HUES48 (cell line): ENCODE results near the gene KRT33B.
"Not testable (repeated sequence)": the region's sequence is repeated elsewhere in the genome, so short reads cannot be mapped to it uniquely, and the experiment has no call there.

ENCODE experiments used
- H3K27ac ChIP-seq: one replicate; pipeline ENCODE4 v1.7.0; 2013; ENCODE audit warnings: low read depth, low read length, inconsistent platforms
- H3K27me3 ChIP-seq: 2 replicates; pipeline ENCODE4 v1.6.1; 2013; ENCODE audit warnings: mild to moderate bottlenecking, low read length; ENCODE audit not compliant: control insufficient read depth, insufficient read depth
- H3K36me3 ChIP-seq: 2 replicates; pipeline ENCODE4 v1.6.1; 2013; ENCODE audit warnings: low read length; ENCODE audit not compliant: control insufficient read depth, insufficient read depth
- H3K4me1 ChIP-seq: 2 replicates; pipeline ENCODE4 v1.6.1; 2013; ENCODE audit warnings: mild to moderate bottlenecking, low read length; ENCODE audit not compliant: control insufficient read depth, insufficient read depth
- H3K4me3 ChIP-seq: 2 replicates; pipeline ENCODE4 v1.5.1; 2013; ENCODE audit warnings: mild to moderate bottlenecking, low read depth, low read length
- H3K9ac ChIP-seq: 2 replicates; pipeline ENCODE4 v1.6.1; 2013; ENCODE audit warnings: mild to moderate bottlenecking, low read depth, low read length, moderate library complexity
- H3K9me3 ChIP-seq: 2 replicates; pipeline ENCODE4 v1.6.1; 2013; ENCODE audit warnings: low read length; ENCODE audit not compliant: control insufficient read depth, insufficient read depth

KRT33B gene

GRCh38 chr17:41367426-41368075 is 2.1 kb downstream of the KRT33B start:
- no peaks in the 10 kb centered on the region for H3K9me3 ChIP-seq
- no peaks in the 10 kb centered on the region for H3K4me1 ChIP-seq
- no peak overlapping the region for H3K4me3 ChIP-seq
- no peak overlapping the region for H3K9ac ChIP-seq
- H3K27ac ChIP-seq: no peak overlapping the region
- no peaks in the 10 kb centered on the region for H3K36me3 ChIP-seq
- no peaks in the 10 kb centered on the region for H3K27me3 ChIP-seq

- no peak overlapping the region for H3K27ac ChIP-seq
- no peaks in the 10 kb centered on the region for H3K4me1 ChIP-seq
- no peak overlapping the region for H3K4me3 ChIP-seq
- no peak overlapping the region for H3K9ac ChIP-seq
- peaks cover 3% of the 10 kb centered on the region; the same call in 1 of the 2 replicates for H3K9me3 ChIP-seq
- H3K27me3 ChIP-seq: no peaks in the 10 kb centered on the region
- no peaks in the 10 kb centered on the region for H3K36me3 ChIP-seq
Observed at GRCh38 chr17:41366070-41366469, 3.5 kb downstream of the KRT33B start.

GRCh38 chr17:41363881-41364280 is 5.7 kb downstream of the KRT33B start:
- no peaks in the 10 kb centered on the region for H3K36me3 ChIP-seq
- no peaks in the 10 kb centered on the region for H3K4me1 ChIP-seq
- H3K9ac ChIP-seq: no peak overlapping the region
- no peak overlapping the region for H3K4me3 ChIP-seq
- H3K9me3 ChIP-seq: peaks cover 3% of the 10 kb centered on the region; the same call in 1 of the 2 replicates
- H3K27ac ChIP-seq: no peak overlapping the region
- H3K27me3 ChIP-seq: no peaks in the 10 kb centered on the region

- Histone ChIP-seq H3K9ac (no peak overlapping the region), H3K9me3 (peaks cover 3% of the 10 kb centered on the region; the same call in 1 of the 2 replicates), H3K36me3 (no peaks in the 10 kb centered on the region), H3K27me3 (no peaks in the 10 kb centered on the region), H3K4me3 (no peak overlapping the region), H3K27ac (no peak overlapping the region), H3K4me1 (no peaks in the 10 kb centered on the region)
Observed at GRCh38 chr17:41360296-41360995, 9.2 kb downstream of the KRT33B start.

DNA sequence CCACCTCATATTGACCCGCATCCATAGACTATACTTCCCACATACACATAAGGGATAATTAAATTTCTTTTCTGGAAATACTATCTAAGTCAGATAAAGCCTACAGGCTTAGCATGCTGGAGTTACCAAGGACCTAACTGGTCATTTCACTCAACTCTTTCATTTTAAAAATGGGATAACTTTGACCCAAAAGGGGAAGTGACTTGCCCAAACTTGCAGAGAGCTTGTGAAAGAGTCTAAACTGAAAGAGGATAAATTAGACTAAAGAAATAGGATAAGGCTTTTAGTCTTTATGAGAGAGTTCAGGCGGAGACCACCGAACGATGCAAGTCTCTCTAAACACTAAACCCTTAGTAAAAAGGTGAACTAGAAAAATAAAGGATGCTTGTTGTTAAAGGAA is 15.1 kb downstream of the KRT33B start:
- Histone ChIP-seq H3K36me3 (no peaks in the 10 kb centered on the region), H3K9me3 (no peaks in the 10 kb centered on the region), H3K4me1 (no peaks in the 10 kb centered on the region), H3K27me3 (no peaks in the 10 kb centered on the region), H3K27ac (no peak overlapping the region), H3K9ac (no peak overlapping the region), H3K4me3 (no peak overlapping the region)

GRCh38 chr17:41352597-41353366 is 16.8 kb downstream of the KRT33B start:
- H3K36me3 ChIP-seq: no peaks in the 10 kb centered on the region
- no peaks in the 10 kb centered on the region for H3K27me3 ChIP-seq
- no peaks in the 10 kb centered on the region for H3K4me1 ChIP-seq
- H3K9ac ChIP-seq: no peak overlapping the region
- H3K9me3 ChIP-seq: no peaks in the 10 kb centered on the region
- no peak overlapping the region for H3K27ac ChIP-seq
- H3K4me3 ChIP-seq: no peak overlapping the region

GRCh38 chr17:41351177-41351576 is 18.4 kb downstream of the KRT33B start:
- no peak overlapping the region for H3K9ac ChIP-seq
- H3K36me3 ChIP-seq: no peaks in the 10 kb centered on the region
- no peaks in the 10 kb centered on the region for H3K4me1 ChIP-seq
- H3K27ac ChIP-seq: no peak overlapping the region
- no peak overlapping the region for H3K4me3 ChIP-seq
- H3K9me3 ChIP-seq: no peaks in the 10 kb centered on the region
- H3K27me3 ChIP-seq: no peaks in the 10 kb centered on the region

DNA sequence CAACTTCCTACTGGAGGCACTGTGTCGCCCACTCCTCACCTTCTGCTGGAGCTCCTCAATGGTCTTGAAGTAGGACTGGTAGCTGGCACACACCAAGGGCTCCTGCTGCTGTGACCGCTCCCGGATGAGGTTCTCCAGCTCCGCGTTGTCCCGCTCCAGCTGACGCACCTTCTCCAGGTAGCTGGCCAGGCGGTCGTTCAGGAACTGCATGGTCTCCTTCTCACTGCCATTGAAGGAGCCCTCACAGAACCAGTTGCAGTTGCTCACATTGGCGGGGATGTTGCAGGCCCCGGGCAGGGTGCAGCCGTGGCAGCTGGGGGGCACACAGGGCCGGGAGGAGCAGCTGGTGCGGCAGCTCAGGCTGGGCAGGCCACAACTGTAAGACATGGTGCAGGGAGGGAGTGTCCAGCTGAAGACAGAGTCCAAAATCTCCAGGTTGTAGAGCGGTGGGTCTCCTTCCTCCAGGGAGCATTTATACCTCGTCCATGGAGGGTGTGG is 19.2 kb downstream of the KRT33B start, which contains the start of gene KRT33A:
KRT33A (minus strand) TSS at position 448 of the 498 bp plus-strand sequence; CDS start at position 387, 61 bp downstream.
- H3K4me1 ChIP-seq, H3K27me3 ChIP-seq, H3K4me3 ChIP-seq, H3K36me3 ChIP-seq, H3K27ac ChIP-seq, H3K9ac ChIP-seq, H3K9me3 ChIP-seq: not testable (repeated sequence)

DNA sequence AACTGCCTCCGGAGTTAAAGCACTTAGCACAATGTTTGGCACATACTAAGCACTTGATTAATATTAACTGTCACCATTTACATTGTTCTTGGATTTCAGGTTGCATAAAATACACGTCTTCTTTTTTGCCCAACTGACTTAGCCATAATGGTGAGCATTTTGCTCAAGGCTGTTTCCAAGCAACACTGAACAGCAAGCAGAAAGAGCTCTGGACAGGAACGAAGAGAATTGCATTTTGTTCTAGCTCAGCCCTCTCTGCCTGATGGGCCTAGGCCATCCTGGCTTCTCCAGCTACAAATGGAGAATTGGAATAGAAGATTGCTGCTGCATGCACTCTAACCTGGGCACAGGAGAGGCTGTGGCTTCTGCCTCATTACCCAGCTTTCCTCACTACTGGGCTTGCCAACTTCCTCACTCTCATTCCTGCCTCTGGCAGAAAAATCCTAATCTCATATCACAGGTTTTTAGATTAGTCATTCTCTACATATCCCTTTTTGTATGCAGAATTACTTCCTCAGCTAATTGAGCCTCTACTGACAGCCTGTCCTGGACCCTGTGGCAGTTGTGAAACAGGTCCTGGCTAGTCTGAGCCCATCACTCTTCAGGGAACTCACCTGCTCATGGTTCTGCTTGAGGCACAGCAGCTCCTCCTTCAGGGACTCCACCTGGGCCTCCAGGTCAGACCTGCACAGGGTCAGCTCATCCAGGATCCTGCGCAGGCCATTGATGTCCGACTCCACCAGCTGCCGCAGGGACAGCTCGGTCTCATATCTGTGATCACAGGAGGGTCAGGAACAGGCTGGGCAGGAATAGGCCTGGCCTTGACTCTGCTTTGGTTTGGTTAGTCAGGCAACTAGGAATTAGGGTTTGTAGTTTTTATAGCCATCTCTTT is 21.5 kb downstream of the KRT33B start:
- H3K9me3 ChIP-seq: no peaks in the 10 kb centered on the region; the same call in 1 of the 2 replicates
- no peaks in the 10 kb centered on the region for H3K27me3 ChIP-seq
- H3K9ac ChIP-seq: no peak overlapping the region
- H3K36me3 ChIP-seq: no peaks in the 10 kb centered on the region
- H3K4me3 ChIP-seq: no peak overlapping the region
- no peak overlapping the region for H3K27ac ChIP-seq
- no peaks in the 10 kb centered on the region for H3K4me1 ChIP-seq

GRCh38 chr17:41346421-41346820 is 23.2 kb downstream of the KRT33B start:
- H3K27me3 ChIP-seq, H3K4me1 ChIP-seq, H3K4me3 ChIP-seq, H3K27ac ChIP-seq, H3K9ac ChIP-seq, H3K36me3 ChIP-seq, H3K9me3 ChIP-seq: not testable (repeated sequence)
